Adrenal gland (tissue), 12 donors: ENCODE data around the gene CCDC61. TPM values are rescaled to one million over a fixed set of nuclear protein-coding genes. Genes with fewer than 3 reads are reported as not detected.

Experiments used
- DNase-seq, 7 donors: peaks; one replicate each; pipeline ENCODE4 v3.0.0-alpha.2; 2019 to 2020
- H3K27ac ChIP-seq, 5 donors: fragments of 200-600 bp; sonication (generic) in 4 of 5; 1 replicate in 3 of 5; 2 replicates in 2 of 5; pipeline versions ENCODE4 v1.5.1 to v1.8.0; 2016 to 2020; ENCODE audit warnings: mild to moderate bottlenecking in 1 of 5
- H3K27me3 ChIP-seq: fragments of 200-600 bp; 2 replicates; pipeline ENCODE4 v1.8.0; 2021
- H3K36me3 ChIP-seq, 2 donors: fragments of 200-600 bp; replicated peaks in 1 of 2; 1 replicate in 1 of 2; 2 replicates in 1 of 2; pipeline versions ENCODE4 v1.5.1 to v1.8.0; 2018 to 2022
- H3K4me1 ChIP-seq, 2 donors: fragments of 200-600 bp; replicated peaks in 1 of 2; 1 replicate in 1 of 2; 2 replicates in 1 of 2; pipeline versions ENCODE4 v1.5.1 to v1.8.0; 2018 to 2021
- H3K4me3 ChIP-seq, 4 donors: fragments of 200-600 bp; sonication (generic) in 3 of 4; one replicate each; pipeline ENCODE4 v1.5.1; 2016 to 2018
- H3K9me3 ChIP-seq, 3 donors: fragments of 200-600 bp; sonication (generic) in 1 of 3; replicated peaks in 1 of 3; 1 replicate in 2 of 3; 2 replicates in 1 of 3; pipeline versions ENCODE4 v1.5.1 to v1.8.0; 2016 to 2021
- POLR2A ChIP-seq, 2 donors: fragments of 450-650 bp; IDR thresholded peaks; one replicate each; pipeline ENCODE4 v1.6.1; 2017; ENCODE audit warnings: antibody characterized with exemption in 2 of 2, mild to moderate bottlenecking in 2 of 2, moderate library complexity in 1 of 2
- WGBS, 4 donors: extraction: QIAGEN DNeasy Blood & Tissue Kit in 2 of 4; methylation state at CpG; one replicate each; pipeline versions ENCODE4 v1.1.5 to v1.1.7; 2013 to 2017; 5-methylcytosine and 5-hydroxymethylcytosine counted together
- intact Hi-C, 2 donors: fragments of 100-400 bp; cut with DNase I; formaldehyde crosslinking; loops; one replicate each; pipeline versions ENCODE4 v1.14.1 to v1.15.0; 2022 to 2023
- polyA plus RNA-seq, 3 donors: library from polyadenylated mRNA; stranded (reverse); fragments of 200-250 nt in 2 of 3; fragments of 350-450 nt in 1 of 3; fragmentation: Illumina TruSeq in 1 of 3; extraction: RNeasy Lipid Tissue Mini Kit (QIAGEN cat#74804) in 1 of 3; gene quantifications; one replicate each; pipeline ENCODE4 v1.2.3, GENCODE V29; 2013 to 2014
- total RNA-seq, 9 donors: library from RNA; depleted of rRNA in 4 of 9; stranded (reverse); fragments of >200 nt in 4 of 9; fragments of 120-200 nt in 1 of 9; fragmentation: NEBNext Ultra II Directional in 1 of 9; extraction: Animal tissue kit (Norgen Biotek cat#: 25700) in 1 of 9; gene quantifications; one replicate each; pipeline versions ENCODE4 v1.1.0 to v1.2.4, GENCODE V29; 2013 to 2023
- TF ChIP-seq, protein P1 (sequence below), 6 experiments: fragments of 450-650 bp in 4 of 6; fragments of 200-600 bp in 2 of 6; sonication (generic) in 1 of 6; IDR thresholded peaks; 1 replicate in 5 of 6; 2 replicates in 1 of 6; pipeline versions ENCODE4 v1.5.1 to v1.8.0; 2016 to 2021; ENCODE audit warnings: antibody characterized with exemption in 6 of 6, mild to moderate bottlenecking in 2 of 6, moderate library complexity in 1 of 6
- donor health status: healthy with polysubstance abuse.
- donor health status: Bipolar disorder and iron deficiency.
- donor health status: DM: yes; HTN: yes; CAD: no.
- donor health status: DM: no; HTN: no; CAD: no.
- donor health status: DM: no; HTN: no; CAD: no.
- donor health status: DM: yes; HTN: yes; CAD: no.

CCDC61 gene
- total and polyA plus RNA-seq, 12 donors: 2.8 to 45.9 (median 15.0) TPM

DNA sequence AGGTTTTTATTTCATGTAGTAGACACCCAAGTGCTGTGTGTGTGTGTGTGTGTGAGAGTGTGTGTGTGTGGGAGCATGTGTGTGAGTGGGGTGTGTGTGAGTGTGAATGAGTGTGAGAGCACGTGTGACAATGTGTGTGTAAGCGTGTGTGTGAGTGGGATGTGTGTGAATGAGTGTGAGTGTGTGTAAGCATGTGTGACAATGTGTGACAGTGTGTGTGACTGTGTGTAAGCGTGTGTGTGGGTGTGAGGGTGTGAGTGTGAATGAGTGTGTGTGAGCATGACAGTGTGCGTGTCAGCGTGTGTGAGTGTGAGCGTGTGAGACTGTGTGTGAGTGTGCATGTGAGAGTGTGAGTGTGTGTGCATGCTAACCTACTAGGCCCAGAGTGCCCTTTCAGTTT lies 36.9 kb upstream of the CCDC61 start:
- Histone ChIP-seq H3K27ac (peak overlapping the region in 1 of 5 donors; percentile 72), H3K9me3 (no peaks in the 10 kb centered on the region), H3K27me3 (peaks cover 4% of the 10 kb centered on the region), H3K36me3 (no peaks in the 10 kb centered on the region), H3K4me1 (peaks cover 0 to 2% of the 10 kb centered on the region in 2 donors), H3K4me3 (no peak overlapping the region)
- intact Hi-C loops: no loop called here
- 77 to 90% (median 83%) methylated on average over 6 of the region's 6 CpGs for WGBS, 4 donors
- DNase-seq: no peak
- TF ChIP-seq POLR2A (IDR thresholded peaks at IDR 0.05): no peak
- TF ChIP-seq, protein P1, sequence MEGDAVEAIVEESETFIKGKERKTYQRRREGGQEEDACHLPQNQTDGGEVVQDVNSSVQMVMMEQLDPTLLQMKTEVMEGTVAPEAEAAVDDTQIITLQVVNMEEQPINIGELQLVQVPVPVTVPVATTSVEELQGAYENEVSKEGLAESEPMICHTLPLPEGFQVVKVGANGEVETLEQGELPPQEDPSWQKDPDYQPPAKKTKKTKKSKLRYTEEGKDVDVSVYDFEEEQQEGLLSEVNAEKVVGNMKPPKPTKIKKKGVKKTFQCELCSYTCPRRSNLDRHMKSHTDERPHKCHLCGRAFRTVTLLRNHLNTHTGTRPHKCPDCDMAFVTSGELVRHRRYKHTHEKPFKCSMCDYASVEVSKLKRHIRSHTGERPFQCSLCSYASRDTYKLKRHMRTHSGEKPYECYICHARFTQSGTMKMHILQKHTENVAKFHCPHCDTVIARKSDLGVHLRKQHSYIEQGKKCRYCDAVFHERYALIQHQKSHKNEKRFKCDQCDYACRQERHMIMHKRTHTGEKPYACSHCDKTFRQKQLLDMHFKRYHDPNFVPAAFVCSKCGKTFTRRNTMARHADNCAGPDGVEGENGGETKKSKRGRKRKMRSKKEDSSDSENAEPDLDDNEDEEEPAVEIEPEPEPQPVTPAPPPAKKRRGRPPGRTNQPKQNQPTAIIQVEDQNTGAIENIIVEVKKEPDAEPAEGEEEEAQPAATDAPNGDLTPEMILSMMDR (IDR thresholded peaks at IDR 0.05): no peak

DNA sequence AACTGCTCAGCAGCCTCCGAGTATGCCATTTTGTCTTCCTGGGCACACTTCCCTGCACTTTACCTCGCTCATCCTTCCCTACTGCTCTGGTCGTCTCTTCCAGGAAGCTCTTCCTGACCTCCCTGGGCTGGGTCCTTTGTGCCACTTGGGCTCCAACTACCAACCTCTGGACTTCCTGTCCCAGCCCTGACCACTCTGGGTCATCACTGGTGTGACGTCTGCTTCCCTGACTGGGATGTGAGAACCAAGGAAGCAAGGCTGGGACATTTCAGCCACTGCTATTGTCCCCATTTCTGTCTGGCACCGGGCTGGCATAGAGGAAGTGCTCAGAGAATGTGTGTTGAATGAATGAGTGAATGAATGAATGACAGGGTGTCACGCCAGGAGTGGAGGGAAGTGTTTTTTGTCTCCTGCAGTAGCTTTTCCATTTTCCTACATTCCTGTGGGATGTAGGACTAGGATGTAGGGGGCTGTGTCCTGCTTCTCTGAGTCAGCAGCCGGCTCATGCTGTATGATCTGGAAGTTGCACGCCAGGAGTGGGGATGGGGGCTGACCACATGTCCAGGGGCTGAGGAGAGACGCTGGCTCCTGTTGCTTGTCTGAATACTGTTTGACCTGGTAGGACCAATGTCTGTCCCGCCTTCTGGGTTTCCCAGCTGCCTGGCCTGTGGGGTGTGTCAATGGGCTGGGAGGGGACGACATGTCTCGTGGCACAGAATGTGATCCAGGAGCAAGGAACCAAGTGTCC lies 36.3 kb upstream of the CCDC61 start:
- peaks cover 4% of the 10 kb centered on the region for H3K27me3 ChIP-seq
- peak in 2 of 7 donors; percentile 30 to 45 for DNase-seq
- H3K36me3 ChIP-seq: no peaks in the 10 kb centered on the region
- H3K4me1 ChIP-seq: no peaks in the 10 kb centered on the region
- 60 to 64% (median 61%) methylated on average over 12 of the region's 12 CpGs for WGBS, 4 donors
- H3K4me3 ChIP-seq: no peak overlapping the region
- H3K9me3 ChIP-seq: no peaks in the 10 kb centered on the region
- peak overlapping the region in 1 of 5 donors; percentile 72 for H3K27ac ChIP-seq
- no peak for TF ChIP-seq POLR2A (IDR thresholded peaks at IDR 0.05)
- TF ChIP-seq, protein P1 (IDR thresholded peaks at IDR 0.05): no peak
- intact Hi-C loops: no loop called here

DNA sequence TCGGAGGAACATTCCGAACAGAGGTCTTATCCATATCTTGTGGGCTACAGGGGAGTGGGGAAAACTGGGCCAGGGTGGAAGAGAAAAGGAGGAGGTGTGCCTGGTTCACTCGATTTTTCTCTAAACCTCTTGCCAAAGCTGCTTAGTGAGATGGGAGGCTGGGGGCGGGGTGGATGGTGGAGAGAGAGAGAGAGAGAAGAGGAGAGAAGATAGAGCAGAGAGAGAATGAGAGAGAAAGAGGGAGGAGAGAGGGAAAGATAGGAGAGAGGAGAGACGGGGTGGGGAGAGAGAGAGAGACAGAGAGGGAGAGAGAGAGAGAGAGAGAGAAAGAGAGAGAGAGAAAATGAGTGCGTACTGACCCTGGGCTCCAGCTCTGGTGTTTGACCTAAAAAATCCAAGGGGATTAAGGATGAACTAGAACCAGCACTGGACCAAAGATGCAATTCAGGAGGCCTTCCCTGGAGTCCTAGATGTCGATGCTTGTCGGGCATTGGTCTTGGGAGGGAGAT lies 35.7 kb upstream of the CCDC61 start:
- intact Hi-C loops: no loop called here
- peak overlapping the region in 1 of 5 donors; percentile 61 for H3K27ac ChIP-seq
- peaks cover 4% of the 10 kb centered on the region for H3K27me3 ChIP-seq
- 50 to 62% (median 61%) methylated on average over 8 of the region's 8 CpGs for whole genome bisulfite sequencing, 4 donors
- H3K4me3 ChIP-seq: no peak overlapping the region
- H3K4me1 ChIP-seq: no peaks in the 10 kb centered on the region
- H3K9me3 ChIP-seq: no peaks in the 10 kb centered on the region
- H3K36me3 ChIP-seq: no peaks in the 10 kb centered on the region
- no peak for DNase-seq
- TF ChIP-seq, protein P1 (IDR thresholded peaks at IDR 0.05): no peak
- no peak for TF ChIP-seq POLR2A (IDR thresholded peaks at IDR 0.05)

DNA sequence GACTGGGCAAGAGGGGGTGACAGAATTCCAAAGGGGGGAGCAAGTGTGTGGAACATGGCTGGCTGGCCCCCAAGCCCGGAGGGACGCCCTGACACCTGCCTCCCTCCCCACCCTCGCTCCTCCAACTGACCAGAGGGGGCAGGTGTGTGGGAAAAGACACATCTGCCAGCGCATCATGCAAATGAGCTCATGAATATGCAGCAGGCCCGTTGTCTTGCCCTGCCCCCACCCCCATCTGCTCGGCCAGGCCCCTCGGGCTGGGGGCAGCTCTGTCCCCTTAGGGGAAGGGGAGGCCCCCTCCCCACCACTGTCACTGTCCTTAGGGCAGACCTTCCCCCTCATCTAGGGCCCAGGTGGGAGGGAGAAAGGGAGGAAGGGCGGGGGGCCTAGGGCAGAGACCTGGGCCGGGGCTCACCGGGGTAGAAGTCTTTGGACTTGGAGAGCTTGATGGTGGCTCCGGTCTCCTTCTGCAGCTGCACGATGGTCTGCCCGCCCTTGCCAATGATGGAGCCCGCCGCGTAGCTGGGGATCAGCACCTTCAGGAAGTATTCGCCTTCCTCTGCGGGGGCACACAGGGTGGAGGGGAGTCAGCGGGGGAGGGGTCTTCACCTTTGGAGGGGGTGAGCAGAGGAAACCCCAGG lies 34.6 kb upstream of the CCDC61 start:
- 4 to 21% (median 17%) methylated on average over 12 to 19 of the region's 19 CpGs for WGBS, 4 donors
- peak overlapping the region in 1 of 5 donors; percentile 10 for H3K27ac ChIP-seq
- DNase-seq: no peak
- intact Hi-C loops: no loop called here
- TF ChIP-seq, protein P1 (IDR thresholded peaks at IDR 0.05): no peak
- TF ChIP-seq POLR2A (IDR thresholded peaks at IDR 0.05): no peak
- H3K36me3 ChIP-seq: no peaks in the 10 kb centered on the region
- H3K4me3 ChIP-seq: no peak overlapping the region
- no peaks in the 10 kb centered on the region for H3K4me1 ChIP-seq
- H3K27me3 ChIP-seq: peaks cover 4% of the 10 kb centered on the region
- H3K9me3 ChIP-seq: no peaks in the 10 kb centered on the region
